Activated naive CD4-positive, alpha-beta T cell treated with anti-CD3 and anti-CD28 coated beads, Interleukin-2, amount 50 U/mL, for 24 hours (primary cell): ENCODE measurements around the gene GRID2.

Experiments used
- H3K27ac Mint-ChIP-seq: one replicate; pipeline ENCODE4 v1.8.0; 2021; ENCODE audit warnings: mild to moderate bottlenecking, mixed read lengths
- H3K27me3 Mint-ChIP-seq: one replicate; pipeline ENCODE4 v1.8.0; 2021; ENCODE audit warnings: mixed read lengths
- H3K36me3 Mint-ChIP-seq: one replicate; pipeline ENCODE4 v1.8.0; 2021; ENCODE audit warnings: mixed read lengths
- H3K4me1 Mint-ChIP-seq: one replicate; pipeline ENCODE4 v1.8.0; 2021; ENCODE audit warnings: mixed read lengths
- H3K4me3 Mint-ChIP-seq: one replicate; pipeline ENCODE4 v1.8.0; 2021; ENCODE audit warnings: mild to moderate bottlenecking, mixed read lengths
- H3K9me3 Mint-ChIP-seq: one replicate; pipeline ENCODE4 v1.8.0; 2021; ENCODE audit warnings: mixed read lengths

Gene GRID2

DNA sequence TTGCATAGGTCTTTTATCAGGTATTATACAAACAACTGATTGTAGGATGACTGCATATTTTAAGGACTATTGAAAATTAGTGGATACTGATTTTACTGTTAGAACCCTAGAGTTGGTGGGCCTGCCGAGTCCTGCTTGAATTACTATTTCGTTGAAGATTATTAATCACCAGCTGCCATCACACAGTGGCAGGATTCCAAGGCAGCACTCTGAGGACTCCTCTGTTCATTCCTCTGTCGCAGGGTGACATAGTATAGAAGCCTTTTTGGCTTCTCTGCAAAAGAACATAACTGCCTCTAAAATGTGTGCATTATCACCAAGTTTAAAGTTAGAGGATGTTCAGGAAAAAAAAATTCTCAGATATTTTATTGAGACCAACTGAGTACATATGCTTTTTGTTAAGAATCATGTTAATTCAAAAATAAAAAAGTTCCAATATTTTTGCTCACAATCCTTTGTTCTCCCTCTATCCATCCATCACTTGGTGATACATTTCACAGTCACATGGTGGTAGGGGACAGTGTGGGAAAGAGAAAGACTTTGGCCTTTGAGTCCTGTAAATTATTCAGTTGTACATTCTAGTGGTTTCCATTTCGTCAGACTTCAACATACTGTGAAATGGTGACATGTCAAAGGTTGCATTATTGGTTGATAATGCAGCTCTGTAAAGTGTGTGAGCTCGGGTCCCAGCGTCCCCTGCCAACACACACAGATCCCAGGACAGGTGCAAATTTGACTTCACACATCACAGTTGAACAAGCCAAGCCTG lies 332.5 kb downstream of the GRID2 start:
- Mint-ChIP-seq H3K36me3 (no peaks in the 10 kb centered on the region), H3K27me3 (no peaks in the 10 kb centered on the region), H3K9me3 (no peaks in the 10 kb centered on the region), H3K4me1 (no peaks in the 10 kb centered on the region), H3K27ac (no peak overlapping the region), H3K4me3 (no peak overlapping the region)

DNA sequence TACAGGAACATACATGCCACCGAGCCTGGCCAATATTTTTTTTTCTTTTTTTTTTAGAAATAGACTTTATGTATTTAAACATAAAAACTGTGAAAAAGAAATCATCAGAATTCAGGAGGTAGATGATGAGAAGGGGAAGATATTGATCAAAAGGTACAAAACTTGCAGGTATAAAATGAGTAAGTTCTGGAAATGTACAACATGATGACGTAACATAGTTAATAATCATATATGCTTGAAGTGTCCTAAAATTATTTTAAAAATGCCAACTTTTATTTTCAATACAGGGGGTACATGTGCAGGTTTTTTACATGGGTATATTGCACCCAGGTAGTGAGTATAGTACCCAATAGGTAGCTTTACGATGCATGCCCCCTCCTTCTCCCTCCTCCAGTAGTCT lies 337.6 kb downstream of the GRID2 start:
- H3K27me3 Mint-ChIP-seq = no peaks in the 10 kb centered on the region

DNA sequence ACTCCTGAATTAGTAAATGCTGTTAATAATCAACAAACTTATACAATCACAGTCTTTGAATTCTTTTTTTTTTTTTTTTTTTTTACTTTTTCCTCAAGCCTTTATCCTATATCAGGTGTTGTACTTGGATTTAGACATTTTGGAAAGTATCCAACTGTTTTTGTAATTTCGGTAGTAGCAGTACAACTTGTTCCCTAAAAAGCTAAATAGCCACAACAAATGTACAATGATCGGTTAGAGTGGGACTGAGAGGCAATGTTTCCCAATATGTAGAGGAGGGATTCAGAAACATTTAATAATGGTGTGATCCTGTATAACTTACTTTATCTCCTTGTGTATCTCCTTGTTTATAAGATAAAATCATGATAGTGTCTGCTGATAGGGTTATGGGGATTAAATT lies 343.1 kb downstream of the GRID2 start:
- Mint-ChIP-seq H3K9me3 (no peaks in the 10 kb centered on the region), H3K4me3 (no peak overlapping the region), H3K36me3 (no peaks in the 10 kb centered on the region), H3K27ac (no peak overlapping the region), H3K4me1 (no peaks in the 10 kb centered on the region), H3K27me3 (no peaks in the 10 kb centered on the region)

More for the DNA sequence above, 337.6 kb downstream of the GRID2 start:
- Mint-ChIP-seq H3K9me3 (no peaks in the 10 kb centered on the region), H3K36me3 (no peaks in the 10 kb centered on the region), H3K27ac (no peak overlapping the region), H3K4me1 (no peaks in the 10 kb centered on the region), H3K4me3 (no peak overlapping the region)

DNA sequence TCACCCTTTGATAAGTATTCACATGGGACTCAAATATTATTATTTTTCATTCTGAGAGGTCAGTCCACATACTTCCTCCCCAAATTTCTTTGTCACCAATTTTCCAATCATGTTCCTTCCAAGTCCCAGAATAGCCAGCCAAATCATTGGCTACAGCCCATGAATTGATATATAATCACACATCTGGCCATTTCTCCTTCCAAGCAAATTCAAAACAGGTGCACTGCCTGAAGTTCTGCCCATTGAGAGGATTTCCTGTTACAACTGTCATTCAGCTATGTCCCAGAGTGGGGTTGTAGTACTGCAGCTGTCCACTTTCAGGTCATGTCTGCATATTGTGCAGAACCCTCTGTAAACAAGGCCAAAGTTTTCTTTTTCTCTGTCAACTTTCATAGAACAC lies 347.8 kb downstream of the GRID2 start:
- H3K27me3 Mint-ChIP-seq = no peaks in the 10 kb centered on the region
- no peak overlapping the region for H3K4me3 Mint-ChIP-seq
- no peaks in the 10 kb centered on the region for H3K4me1 Mint-ChIP-seq
- H3K9me3 Mint-ChIP-seq = no peaks in the 10 kb centered on the region
- no peak overlapping the region for H3K27ac Mint-ChIP-seq
- no peaks in the 10 kb centered on the region for H3K36me3 Mint-ChIP-seq

DNA sequence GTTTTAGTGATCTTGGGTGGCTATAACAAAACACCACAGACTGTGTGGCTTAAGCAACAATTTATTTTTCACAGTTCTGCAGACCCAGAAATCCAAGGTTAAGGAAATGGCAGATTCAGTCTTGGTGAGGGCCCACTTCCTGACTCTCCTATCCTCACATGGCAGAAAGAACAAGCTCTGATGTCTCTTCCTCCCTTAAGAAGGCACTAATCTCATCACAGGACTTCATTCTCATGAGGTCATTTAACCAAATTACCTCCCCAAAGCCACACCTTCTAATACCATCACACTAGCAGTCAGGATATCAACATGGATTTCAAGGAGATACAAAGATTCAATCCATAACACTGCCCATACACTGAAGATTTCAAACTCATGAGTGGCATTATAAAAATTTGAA lies 350.3 kb downstream of the GRID2 start:
- Mint-ChIP-seq H3K27ac (no peak overlapping the region), H3K36me3 (no peaks in the 10 kb centered on the region), H3K4me1 (no peaks in the 10 kb centered on the region), H3K27me3 (no peaks in the 10 kb centered on the region), H3K4me3 (no peak overlapping the region), H3K9me3 (no peaks in the 10 kb centered on the region)

DNA sequence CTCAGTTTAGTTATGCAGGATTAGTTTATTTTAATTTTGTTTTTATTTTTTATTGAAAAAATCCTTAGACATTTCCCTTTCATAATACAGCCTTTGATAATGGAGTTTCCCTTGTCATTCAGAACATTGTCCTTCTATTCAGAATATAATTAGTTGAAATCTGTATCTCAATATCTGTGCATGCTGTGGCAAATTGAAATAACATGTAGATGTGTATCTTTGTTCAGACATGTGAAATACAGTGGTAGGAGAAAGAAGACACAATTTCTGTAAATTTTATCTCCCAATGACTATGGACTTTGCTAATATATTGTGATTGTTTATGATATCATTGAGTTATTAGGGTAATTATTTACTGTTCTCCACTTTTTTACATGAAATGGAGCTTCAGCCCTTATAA lies 353.9 kb downstream of the GRID2 start:
- no peaks in the 10 kb centered on the region for H3K4me1 Mint-ChIP-seq
- H3K9me3 Mint-ChIP-seq = no peaks in the 10 kb centered on the region
- H3K27me3 Mint-ChIP-seq = no peaks in the 10 kb centered on the region
- no peak overlapping the region for H3K4me3 Mint-ChIP-seq
- H3K27ac Mint-ChIP-seq = no peak overlapping the region
- no peaks in the 10 kb centered on the region for H3K36me3 Mint-ChIP-seq

DNA sequence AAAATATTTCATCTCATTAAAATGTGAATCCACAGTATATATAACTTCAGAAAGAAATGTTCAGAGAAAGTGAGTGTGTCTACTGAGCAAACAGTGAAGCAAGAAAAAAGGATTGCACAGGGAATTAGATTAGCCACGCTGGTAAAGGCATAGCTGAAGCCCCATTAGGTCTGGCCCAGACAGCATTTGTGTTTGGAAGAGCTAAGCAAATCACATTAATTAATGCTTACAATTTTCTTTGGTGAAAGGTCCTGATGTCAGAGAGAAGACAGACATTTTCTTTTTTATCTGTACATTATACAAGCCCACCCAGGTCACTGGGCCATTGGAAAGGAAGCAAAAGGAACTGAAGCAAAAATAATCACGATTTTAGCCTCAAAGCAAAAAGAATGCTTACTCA lies 354.6 kb downstream of the GRID2 start:
- Mint-ChIP-seq H3K27ac (no peak overlapping the region), H3K27me3 (no peaks in the 10 kb centered on the region), H3K9me3 (no peaks in the 10 kb centered on the region), H3K4me3 (no peak overlapping the region), H3K36me3 (no peaks in the 10 kb centered on the region), H3K4me1 (no peaks in the 10 kb centered on the region)

DNA sequence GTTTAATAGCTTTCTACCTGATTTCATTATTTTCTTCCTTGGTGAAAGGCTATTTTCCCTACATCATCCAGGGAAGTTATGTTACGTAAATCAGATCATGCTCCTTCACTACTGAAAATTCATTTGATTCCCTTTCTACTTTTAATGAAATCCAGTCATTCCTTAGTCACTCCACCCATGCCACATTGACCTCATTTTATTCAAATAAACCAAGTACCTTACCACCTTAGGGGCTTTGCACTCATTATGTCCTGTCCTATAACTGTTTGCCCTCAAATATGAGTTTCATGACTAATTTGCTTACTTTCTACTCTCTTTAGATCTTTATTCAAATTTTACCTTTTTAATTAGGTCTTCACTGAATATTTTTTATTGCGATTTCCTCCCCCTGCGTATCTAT lies 374.0 kb downstream of the GRID2 start:
- H3K27me3 Mint-ChIP-seq = no peaks in the 10 kb centered on the region
- no peaks in the 10 kb centered on the region for H3K4me1 Mint-ChIP-seq
- H3K27ac Mint-ChIP-seq = no peak overlapping the region
- H3K4me3 Mint-ChIP-seq = no peak overlapping the region
- H3K36me3 Mint-ChIP-seq = no peaks in the 10 kb centered on the region
- peaks cover 5% of the 10 kb centered on the region for H3K9me3 Mint-ChIP-seq

DNA sequence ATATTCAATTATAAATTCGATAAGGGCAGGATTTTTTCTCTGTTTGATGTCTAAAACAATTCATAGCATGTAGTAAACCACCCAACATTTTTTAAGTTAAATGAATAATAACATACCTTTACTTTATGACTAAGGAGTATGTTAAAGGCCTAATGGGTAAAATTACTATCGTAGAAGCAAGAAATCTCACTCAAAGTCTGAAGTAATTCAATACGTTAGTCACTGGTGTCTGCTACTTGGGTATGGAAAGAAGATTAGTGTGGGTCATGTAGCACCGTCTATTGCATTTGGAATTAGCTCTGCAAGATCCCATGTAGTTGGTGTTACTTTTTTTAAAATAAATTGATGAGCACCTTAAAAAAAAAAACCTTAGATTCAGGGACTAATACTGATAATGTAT lies 374.5 kb downstream of the GRID2 start:
- Mint-ChIP-seq H3K36me3 (no peaks in the 10 kb centered on the region), H3K9me3 (peaks cover 5% of the 10 kb centered on the region), H3K4me1 (no peaks in the 10 kb centered on the region)

DNA sequence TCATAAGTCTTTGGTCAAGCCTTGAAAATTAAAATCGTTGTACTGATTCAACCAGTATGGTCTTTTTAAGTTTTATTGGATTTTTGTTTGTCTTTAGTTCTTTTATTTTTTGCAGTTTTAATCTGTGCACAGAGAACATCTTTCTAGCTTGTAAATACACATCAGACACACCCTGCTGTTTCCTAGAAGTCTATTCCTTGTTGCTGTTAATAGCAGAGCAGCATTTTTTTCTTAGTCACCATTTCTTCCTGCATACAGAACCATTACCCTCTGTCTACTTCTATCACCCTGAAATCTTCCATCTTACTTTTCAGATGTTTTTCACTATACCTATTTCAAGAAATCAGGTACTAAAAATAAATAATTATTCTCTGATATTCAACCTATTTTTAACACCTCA lies 375.4 kb downstream of the GRID2 start:
- Mint-ChIP-seq H3K36me3 (no peaks in the 10 kb centered on the region), H3K27ac (no peak overlapping the region), H3K9me3 (peaks cover 5% of the 10 kb centered on the region)

More for the DNA sequence above, 374.5 kb downstream of the GRID2 start:
- no peak overlapping the region for H3K4me3 Mint-ChIP-seq
- no peaks in the 10 kb centered on the region for H3K27me3 Mint-ChIP-seq
- H3K27ac Mint-ChIP-seq = no peak overlapping the region

DNA sequence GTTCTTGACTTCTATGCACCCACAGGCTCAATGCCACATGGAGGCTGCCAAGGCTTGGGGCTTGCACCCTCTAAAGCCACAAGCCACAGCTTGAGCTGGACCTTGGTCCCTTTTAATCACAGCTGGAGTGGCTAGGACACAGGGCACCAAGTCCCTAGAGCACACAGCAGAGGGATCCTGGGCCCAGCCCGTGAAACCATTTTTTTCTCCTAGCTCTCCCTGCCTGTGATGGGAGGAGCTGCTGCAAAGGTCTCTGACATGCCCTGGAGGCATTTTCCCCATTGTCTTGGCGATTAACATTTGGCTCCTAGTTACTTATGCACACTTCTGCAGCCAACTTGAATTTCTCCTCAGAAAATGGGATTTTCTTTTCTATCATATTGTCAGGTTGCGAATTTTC lies 410.9 kb downstream of the GRID2 start:
- no peak overlapping the region for H3K4me3 Mint-ChIP-seq
- H3K4me1 Mint-ChIP-seq = no peaks in the 10 kb centered on the region
- H3K27ac Mint-ChIP-seq = no peak overlapping the region
- no peaks in the 10 kb centered on the region for H3K27me3 Mint-ChIP-seq
- H3K9me3 Mint-ChIP-seq = peaks cover 5% of the 10 kb centered on the region
- H3K36me3 Mint-ChIP-seq = no peaks in the 10 kb centered on the region

More for the DNA sequence above, 375.4 kb downstream of the GRID2 start:
- Mint-ChIP-seq H3K27me3 (no peaks in the 10 kb centered on the region), H3K4me3 (no peak overlapping the region), H3K4me1 (no peaks in the 10 kb centered on the region)

DNA sequence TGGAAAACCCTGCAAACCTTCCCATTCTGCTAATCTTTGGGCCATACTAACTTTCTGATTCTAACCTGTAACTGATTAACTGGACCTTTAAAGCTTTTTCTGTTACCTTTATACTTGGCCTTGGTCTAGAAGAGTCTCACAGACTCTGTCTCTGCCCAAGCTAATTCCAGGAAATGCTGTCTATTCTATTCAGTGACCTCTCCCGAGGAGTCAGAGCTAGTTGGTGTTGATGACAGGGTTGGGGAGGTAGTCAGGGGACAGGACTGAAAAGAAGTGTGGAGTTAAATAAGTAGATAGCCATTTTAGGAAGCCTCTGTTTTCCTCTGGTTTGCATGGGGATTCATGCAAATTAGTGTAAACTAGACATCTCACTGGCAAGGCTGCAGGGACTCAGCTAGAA lies 429.5 kb downstream of the GRID2 start:
- Mint-ChIP-seq H3K27ac (no peak overlapping the region), H3K4me3 (no peak overlapping the region), H3K9me3 (no peaks in the 10 kb centered on the region), H3K27me3 (no peaks in the 10 kb centered on the region), H3K4me1 (no peaks in the 10 kb centered on the region), H3K36me3 (no peaks in the 10 kb centered on the region)

DNA sequence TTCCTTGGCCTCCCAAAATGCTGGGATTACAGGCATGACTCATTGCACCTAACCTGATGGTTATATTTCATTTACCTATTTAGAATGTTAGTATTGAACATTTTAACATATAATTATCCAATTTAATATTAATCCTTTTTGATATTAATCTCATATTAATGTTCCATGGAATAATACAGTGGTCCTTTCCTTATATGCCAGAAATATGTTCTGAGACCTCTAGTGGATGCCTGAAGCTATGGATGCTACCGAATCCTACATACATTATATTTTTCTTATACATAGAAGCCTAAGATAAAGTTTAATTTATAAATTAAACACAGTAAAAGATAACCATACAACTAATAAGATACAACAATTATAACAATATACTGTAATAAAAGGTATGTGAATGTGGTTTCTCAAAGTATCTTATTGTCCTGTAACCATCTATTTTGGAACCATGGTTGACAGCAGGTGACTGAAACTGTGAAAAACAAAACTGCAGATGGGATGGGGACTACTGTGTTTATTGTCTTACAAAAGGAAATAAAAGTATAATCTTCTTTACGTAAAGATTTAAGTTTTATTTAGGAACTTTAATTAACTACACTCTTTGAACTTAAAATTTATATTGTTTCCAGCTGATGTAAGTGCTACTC lies 431.4 kb downstream of the GRID2 start:
- no peaks in the 10 kb centered on the region for H3K4me1 Mint-ChIP-seq
- H3K4me3 Mint-ChIP-seq = no peak overlapping the region
- H3K27ac Mint-ChIP-seq = no peak overlapping the region
- H3K36me3 Mint-ChIP-seq = no peaks in the 10 kb centered on the region
- no peaks in the 10 kb centered on the region for H3K27me3 Mint-ChIP-seq
- H3K9me3 Mint-ChIP-seq = no peaks in the 10 kb centered on the region

DNA sequence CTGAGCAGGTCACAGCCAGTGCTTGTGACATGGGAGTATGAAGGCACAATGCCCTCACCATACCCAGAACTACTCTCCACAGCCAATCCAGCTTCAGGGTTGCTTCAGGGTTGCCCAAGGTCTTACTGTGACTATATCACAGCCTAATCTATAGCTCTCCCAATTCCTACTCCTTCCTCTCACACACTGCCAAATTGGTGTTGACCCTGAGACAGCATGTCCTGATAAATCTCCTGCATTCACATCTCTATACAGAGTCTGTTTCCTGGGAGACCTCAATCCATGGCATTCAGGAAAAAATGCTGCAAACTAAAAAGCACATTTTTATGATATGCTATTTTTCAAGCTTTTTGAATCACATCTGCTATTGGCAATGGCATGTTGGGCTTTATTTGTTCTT lies 456.7 kb downstream of the GRID2 start:
- H3K4me3 Mint-ChIP-seq = no peak overlapping the region
- no peak overlapping the region for H3K27ac Mint-ChIP-seq
- no peaks in the 10 kb centered on the region for H3K27me3 Mint-ChIP-seq
- H3K9me3 Mint-ChIP-seq = no peaks in the 10 kb centered on the region
- no peaks in the 10 kb centered on the region for H3K36me3 Mint-ChIP-seq
- H3K4me1 Mint-ChIP-seq = no peaks in the 10 kb centered on the region

DNA sequence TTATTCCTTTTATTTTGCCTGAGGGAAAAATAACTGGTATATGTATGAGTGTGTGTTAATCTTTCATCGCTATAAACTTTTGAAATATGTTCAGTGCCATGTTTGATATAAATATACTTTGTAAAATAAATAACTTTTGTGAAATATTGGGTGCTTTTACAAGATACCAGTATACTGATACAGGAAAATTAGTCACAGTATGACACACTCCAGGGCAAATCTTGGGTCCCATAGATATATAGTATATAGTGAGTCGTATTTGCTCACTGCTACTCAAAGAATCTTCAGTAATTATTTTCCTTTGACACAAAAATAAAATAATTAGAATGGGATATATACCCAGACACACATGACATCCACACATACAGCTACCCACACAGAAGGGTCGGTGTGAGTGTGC lies 472.3 kb downstream of the GRID2 start:
- H3K27ac Mint-ChIP-seq = no peak overlapping the region
- no peaks in the 10 kb centered on the region for H3K9me3 Mint-ChIP-seq
- no peaks in the 10 kb centered on the region for H3K4me1 Mint-ChIP-seq
- H3K4me3 Mint-ChIP-seq = no peak overlapping the region
- H3K27me3 Mint-ChIP-seq = no peaks in the 10 kb centered on the region
- no peaks in the 10 kb centered on the region for H3K36me3 Mint-ChIP-seq

DNA sequence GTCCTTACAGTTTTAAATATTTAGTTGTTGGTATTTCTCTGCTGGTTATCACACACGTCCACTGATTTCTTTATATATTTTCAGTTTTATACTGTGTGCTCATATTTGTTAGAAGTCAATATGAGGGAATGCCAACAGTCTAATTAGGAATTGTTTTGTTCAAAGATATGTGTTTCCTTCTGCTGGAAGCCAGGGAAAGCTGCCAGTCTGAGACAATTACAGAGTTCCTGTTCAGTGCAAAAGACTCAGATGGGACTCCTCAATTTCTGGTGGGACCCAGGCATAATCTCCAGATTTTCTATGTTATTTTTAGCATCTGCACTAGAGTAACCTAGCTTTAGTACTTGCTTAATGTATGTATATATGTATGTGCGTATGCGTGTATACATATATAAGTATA lies 486.0 kb downstream of the GRID2 start:
- no peaks in the 10 kb centered on the region for H3K27me3 Mint-ChIP-seq
- H3K36me3 Mint-ChIP-seq = no peaks in the 10 kb centered on the region
- no peak overlapping the region for H3K4me3 Mint-ChIP-seq
- H3K27ac Mint-ChIP-seq = no peak overlapping the region
- no peaks in the 10 kb centered on the region for H3K4me1 Mint-ChIP-seq
- no peaks in the 10 kb centered on the region for H3K9me3 Mint-ChIP-seq
